Measurements from ENCODE around the gene MYOC. TPM values are rescaled to one million over a fixed set of nuclear protein-coding genes. Genes with fewer than 3 reads are reported as not detected.
"Not testable (repeated sequence)": the region's sequence is repeated elsewhere in the genome, so short reads cannot be mapped to it uniquely, and the experiment has no call there.

MYOC gene
- total RNA-seq, 4 donors from 2014 or later: 52.8 to 403 (median 136) TPM

DNA sequence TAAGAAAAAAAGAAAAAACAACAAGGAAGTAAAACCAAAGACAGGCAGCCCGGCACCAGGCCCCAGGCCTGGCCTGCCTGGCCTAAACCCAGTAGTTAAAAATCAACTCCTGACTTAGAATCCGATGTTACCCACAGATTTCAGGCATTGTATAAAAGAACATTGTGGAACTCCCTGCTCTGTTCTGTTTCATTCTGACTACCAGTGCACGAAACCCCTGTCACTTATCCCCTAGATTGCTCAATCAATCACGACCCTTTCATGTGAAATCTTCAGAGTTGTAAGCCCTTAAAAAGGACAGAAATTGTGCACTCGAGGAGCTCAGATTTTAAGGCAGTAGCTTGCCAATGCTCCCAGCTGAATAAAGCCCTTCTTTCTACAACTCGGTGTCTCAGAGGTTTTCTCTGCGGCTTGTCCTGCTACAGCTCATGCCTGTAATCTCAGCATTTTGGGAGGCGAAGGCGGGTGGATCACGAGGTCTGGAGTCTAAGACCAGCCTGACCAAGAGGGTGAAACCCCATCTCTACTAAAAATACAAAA is 46.0 kb downstream of the MYOC start:
- Histone ChIP-seq H3K36me3 (no peaks in the 10 kb centered on the region), H3K9me3 (no peaks in the 10 kb centered on the region), H3K4me1 (no peaks in the 10 kb centered on the region), H3K27ac (no peak overlapping the region), H3K4me3 (no peak overlapping the region), H3K27me3 (no peaks in the 10 kb centered on the region)
- WGBS, 2 donors: 61 to 65% methylated on average over 10 of the region's 10 CpGs
- no peak for DNase-seq (ENCODE audit: low spot score in 2 of 2)
- TF ChIP-seq, protein P1, sequence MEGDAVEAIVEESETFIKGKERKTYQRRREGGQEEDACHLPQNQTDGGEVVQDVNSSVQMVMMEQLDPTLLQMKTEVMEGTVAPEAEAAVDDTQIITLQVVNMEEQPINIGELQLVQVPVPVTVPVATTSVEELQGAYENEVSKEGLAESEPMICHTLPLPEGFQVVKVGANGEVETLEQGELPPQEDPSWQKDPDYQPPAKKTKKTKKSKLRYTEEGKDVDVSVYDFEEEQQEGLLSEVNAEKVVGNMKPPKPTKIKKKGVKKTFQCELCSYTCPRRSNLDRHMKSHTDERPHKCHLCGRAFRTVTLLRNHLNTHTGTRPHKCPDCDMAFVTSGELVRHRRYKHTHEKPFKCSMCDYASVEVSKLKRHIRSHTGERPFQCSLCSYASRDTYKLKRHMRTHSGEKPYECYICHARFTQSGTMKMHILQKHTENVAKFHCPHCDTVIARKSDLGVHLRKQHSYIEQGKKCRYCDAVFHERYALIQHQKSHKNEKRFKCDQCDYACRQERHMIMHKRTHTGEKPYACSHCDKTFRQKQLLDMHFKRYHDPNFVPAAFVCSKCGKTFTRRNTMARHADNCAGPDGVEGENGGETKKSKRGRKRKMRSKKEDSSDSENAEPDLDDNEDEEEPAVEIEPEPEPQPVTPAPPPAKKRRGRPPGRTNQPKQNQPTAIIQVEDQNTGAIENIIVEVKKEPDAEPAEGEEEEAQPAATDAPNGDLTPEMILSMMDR (IDR thresholded peaks at IDR 0.05): no peak
- no peak for TF ChIP-seq EP300 (IDR thresholded peaks at IDR 0.05)

DNA sequence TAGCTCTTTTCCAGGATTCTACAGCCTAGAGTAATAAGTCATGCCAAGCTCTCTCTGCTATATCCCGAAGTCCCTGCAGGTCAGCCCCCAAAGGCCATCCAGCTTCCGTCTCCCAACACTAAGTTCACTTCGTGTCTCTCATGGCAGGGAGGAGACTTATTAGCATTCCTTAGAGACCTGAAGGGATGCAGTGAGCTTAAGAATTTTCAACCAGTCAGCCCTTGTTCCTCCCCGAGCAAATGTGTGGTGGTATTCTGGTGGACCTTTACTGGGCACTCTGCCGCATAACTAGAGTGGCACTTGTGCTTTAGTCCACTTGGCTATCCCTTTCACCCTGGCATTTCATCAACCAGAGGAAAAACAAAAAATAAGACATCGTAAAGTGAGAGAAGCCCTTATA is 49.4 kb downstream of the MYOC start:
- not testable (repeated sequence) for H3K9me3 ChIP-seq; H3K36me3 ChIP-seq; H3K4me3 ChIP-seq; H3K4me1 ChIP-seq; DNase-seq (ENCODE audit: low spot score in 2 of 2); H3K27ac ChIP-seq; H3K27me3 ChIP-seq
- WGBS, 2 donors: 66 to 67% methylated on average over 6 of the region's 6 CpGs

DNA sequence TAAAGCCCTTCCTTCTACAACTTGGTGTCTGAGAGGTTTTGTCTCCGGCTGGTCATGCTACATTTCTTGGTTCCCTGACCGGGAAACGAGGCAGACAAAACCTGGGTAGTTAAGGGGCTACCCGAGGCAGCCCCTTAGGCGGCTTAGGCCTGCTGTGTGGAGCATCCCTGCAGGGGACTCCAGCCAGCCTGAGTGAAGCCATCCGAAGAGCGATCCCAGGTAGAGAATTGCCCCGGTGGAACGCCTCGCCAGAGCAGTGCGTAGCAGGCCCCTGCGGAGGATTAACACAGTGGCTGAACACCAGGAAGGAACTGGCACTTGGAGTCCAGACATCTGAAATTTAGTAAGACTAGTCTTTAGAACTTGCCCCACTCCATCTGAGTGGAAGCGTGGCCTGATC is 51.6 kb downstream of the MYOC start:
- Histone ChIP-seq H3K36me3 (peaks cover 0 to 7% (median 0%) of the 10 kb centered on the region in 3 donors), H3K27ac (no peak overlapping the region), H3K4me1 (no peaks in the 10 kb centered on the region), H3K9me3 (no peaks in the 10 kb centered on the region), H3K27me3 (no peaks in the 10 kb centered on the region), H3K4me3 (no peak overlapping the region)
- DNase-seq (ENCODE audit: low spot score in 2 of 2): no peak
- WGBS, 2 donors: 90 to 91% methylated on average over 12 to 13 of the region's 13 CpGs
- no peak for TF ChIP-seq EP300 (IDR thresholded peaks at IDR 0.05)
- TF ChIP-seq POLR2A (IDR thresholded peaks at IDR 0.05): no peak
- TF ChIP-seq, protein P1 (IDR thresholded peaks at IDR 0.05): no peak

DNA sequence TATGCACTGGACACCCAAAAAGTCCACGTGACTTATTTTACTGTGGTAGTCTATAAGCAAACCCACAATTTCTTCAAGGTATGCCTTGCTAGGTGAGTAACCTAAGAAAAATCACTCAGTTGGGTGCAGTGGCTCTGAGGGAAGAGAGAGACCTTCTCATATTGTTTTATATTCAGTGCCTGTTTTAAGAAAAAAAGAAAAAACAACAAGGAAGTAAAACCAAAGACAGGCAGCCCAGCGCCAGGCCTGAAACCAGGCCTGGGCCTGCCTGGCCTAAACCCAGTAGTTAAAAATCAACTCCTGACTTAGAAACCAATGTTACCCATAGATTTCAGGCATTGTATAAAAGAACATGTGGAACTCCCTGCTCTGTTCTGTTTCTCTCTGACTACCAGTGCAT is 52.2 kb downstream of the MYOC start:
- H3K27ac ChIP-seq; H3K27me3 ChIP-seq; H3K4me3 ChIP-seq; H3K4me1 ChIP-seq; H3K36me3 ChIP-seq; DNase-seq (ENCODE audit: low spot score in 2 of 2); H3K9me3 ChIP-seq: not testable (repeated sequence)
- WGBS, 2 donors: 89 to 92% methylated on average over 2 of the region's 2 CpGs

DNA sequence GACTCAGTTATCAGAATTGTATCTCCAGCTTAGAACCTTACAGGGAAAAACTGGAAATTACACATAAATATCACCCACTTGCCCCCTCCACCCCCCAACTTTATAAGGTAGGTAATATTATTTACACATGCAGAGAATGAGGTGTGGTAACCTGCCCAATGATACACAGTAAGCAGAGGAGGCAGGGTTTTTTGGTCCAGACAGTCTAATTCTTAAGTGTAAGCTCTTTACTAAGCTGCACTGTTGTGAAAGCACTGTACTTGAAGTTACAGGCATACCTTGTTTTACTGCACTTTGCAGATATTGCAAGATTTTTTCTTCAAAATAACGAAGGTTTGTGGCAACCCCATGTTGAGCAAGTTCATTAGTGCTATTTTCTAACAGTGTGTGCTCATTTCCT is 55.3 kb downstream of the MYOC start:
- 65 to 71% methylated on average over 1 of the region's 1 CpG for WGBS, 2 donors
- Histone ChIP-seq H3K4me3 (no peak overlapping the region), H3K4me1 (no peaks in the 10 kb centered on the region), H3K36me3 (peaks cover 0 to 36% (median 0%) of the 10 kb centered on the region in 3 donors), H3K9me3 (no peaks in the 10 kb centered on the region), H3K27me3 (no peaks in the 10 kb centered on the region), H3K27ac (no peak overlapping the region)
- TF ChIP-seq POLR2A (IDR thresholded peaks at IDR 0.05): no peak
- TF ChIP-seq EP300 (IDR thresholded peaks at IDR 0.05): no peak
- TF ChIP-seq, protein P1 (IDR thresholded peaks at IDR 0.05): no peak
- no peak for DNase-seq (ENCODE audit: low spot score in 2 of 2)

DNA sequence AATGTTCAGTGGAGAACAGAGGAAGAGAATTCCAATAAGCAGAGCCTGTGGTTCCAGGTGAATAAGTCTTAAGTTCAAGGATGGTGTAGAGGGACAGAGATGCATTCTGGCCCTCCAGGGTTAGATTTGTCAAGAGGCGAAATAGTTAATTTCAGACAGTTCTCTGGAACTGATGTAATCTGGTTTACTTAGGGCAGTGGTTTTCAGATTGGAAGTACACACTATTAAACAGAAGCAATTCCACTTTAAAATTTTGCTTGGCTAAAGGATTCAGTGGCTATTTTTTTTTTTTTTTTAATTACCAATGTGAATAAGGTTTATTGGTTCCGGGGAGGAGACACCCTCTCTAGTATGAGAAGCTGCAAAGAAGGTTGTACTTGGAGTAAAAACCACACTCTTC is 55.8 kb downstream of the MYOC start:
- no peak for TF ChIP-seq POLR2A (IDR thresholded peaks at IDR 0.05)
- TF ChIP-seq EP300 (IDR thresholded peaks at IDR 0.05): no peak
- TF ChIP-seq, protein P1 (IDR thresholded peaks at IDR 0.05): no peak
- no peak for DNase-seq (ENCODE audit: low spot score in 2 of 2)
- Histone ChIP-seq H3K9me3 (no peaks in the 10 kb centered on the region), H3K4me1 (no peaks in the 10 kb centered on the region), H3K36me3 (peaks cover 0 to 41% (median 0%) of the 10 kb centered on the region in 3 donors), H3K4me3 (no peak overlapping the region), H3K27ac (no peak overlapping the region), H3K27me3 (no peaks in the 10 kb centered on the region)
- 85 to 90% methylated on average over 2 of the region's 2 CpGs for WGBS, 2 donors

Measured in tibial nerve (tissue), 4 donors.